H9 (cell line): ENCODE measurements around the gene NFE2. TPM values are rescaled to one million over a fixed set of nuclear protein-coding genes. Genes with fewer than 3 reads are reported as not detected.

Experiments used
- DNase-seq: peaks from one replicate; pipeline ENCODE4 v3.0.0-alpha.2; 2017
- H2AFZ ChIP-seq: one replicate; pipeline ENCODE4 v1.6.1; 2013; ENCODE audit warnings: mild to moderate bottlenecking, low read length, control low read depth, moderate library complexity
- H2AK5ac ChIP-seq: 2 replicates; pipeline ENCODE4 v1.6.1; 2013; ENCODE audit warnings: low read length, control low read depth, mixed read lengths; ENCODE audit not compliant: insufficient read length
- H2BK120ac ChIP-seq: one replicate; pipeline ENCODE4 v1.6.1; 2013; ENCODE audit warnings: low read depth, mild to moderate bottlenecking, low read length, control low read depth, inconsistent platforms; ENCODE audit not compliant: poor library complexity, severe bottlenecking
- H2BK12ac ChIP-seq: 2 replicates; pipeline ENCODE4 v1.6.1; 2013; ENCODE audit warnings: low read length, control low read depth, mixed read lengths, low read depth; ENCODE audit not compliant: insufficient read length
- H2BK15ac ChIP-seq: 2 replicates; pipeline ENCODE4 v1.6.1; 2013; ENCODE audit warnings: low read depth, low read length, control low read depth
- H2BK20ac ChIP-seq: one replicate; pipeline ENCODE4 v1.6.1; 2013; ENCODE audit warnings: low read depth, mild to moderate bottlenecking, low read length, control low read depth, inconsistent platforms; ENCODE audit not compliant: poor library complexity, severe bottlenecking
- H2BK5ac ChIP-seq: 2 replicates; pipeline ENCODE4 v1.6.1; 2013; ENCODE audit warnings: low read length, control low read depth, mixed read lengths; ENCODE audit not compliant: insufficient read length
- H3K14ac ChIP-seq: 2 replicates; pipeline ENCODE4 v1.6.1; 2013; ENCODE audit warnings: low read length, control low read depth; ENCODE audit not compliant: insufficient read depth
- H3K18ac ChIP-seq: 2 replicates; pipeline ENCODE4 v1.6.1; 2013; ENCODE audit warnings: low read depth, mild to moderate bottlenecking, mixed read lengths, low read length, control low read depth; ENCODE audit not compliant: insufficient read length
- H3K23ac ChIP-seq: 2 replicates; pipeline ENCODE4 v1.6.1; 2013; ENCODE audit warnings: low read length, control low read depth, mixed read lengths, low read depth; ENCODE audit not compliant: insufficient read length
- H3K23me2 ChIP-seq: 2 replicates; pipeline ENCODE4 v1.6.1; 2013; ENCODE audit warnings: low read depth, mild to moderate bottlenecking, mixed read lengths, low read length, control low read depth; ENCODE audit not compliant: insufficient read length, poor library complexity, severe bottlenecking
- H3K27ac ChIP-seq: 2 replicates; pipeline ENCODE4 v1.5.1; 2013; ENCODE audit warnings: low read length, control low read depth, mixed read lengths, low read depth; ENCODE audit not compliant: insufficient read length
- H3K27me3 ChIP-seq: 2 replicates; pipeline ENCODE4 v1.6.1; 2013; ENCODE audit warnings: low read length, control low read depth, inconsistent platforms; ENCODE audit not compliant: insufficient read depth
- H3K4ac ChIP-seq: 2 replicates; pipeline ENCODE4 v1.6.1; 2013; ENCODE audit warnings: low read depth, mild to moderate bottlenecking, control low read depth, inconsistent platforms, low read length, moderate library complexity
- H3K4me1 ChIP-seq: 2 replicates; pipeline ENCODE4 v1.6.1; 2013; ENCODE audit warnings: low read length, control low read depth, inconsistent platforms; ENCODE audit not compliant: insufficient read depth
- H3K4me2 ChIP-seq: 2 replicates; pipeline ENCODE4 v1.6.1; 2013; ENCODE audit warnings: low read length, control low read depth, mixed read lengths; ENCODE audit not compliant: insufficient read length, insufficient read depth
- H3K56ac ChIP-seq: 2 replicates; pipeline ENCODE4 v1.6.1; 2013; ENCODE audit warnings: low read depth, mild to moderate bottlenecking, mixed read lengths, low read length, control low read depth; ENCODE audit not compliant: insufficient read length
- H3K79me1 ChIP-seq: 2 replicates; pipeline ENCODE4 v1.6.1; 2013; ENCODE audit warnings: low read depth, mild to moderate bottlenecking, moderate library complexity, low read length, control low read depth, inconsistent platforms; ENCODE audit not compliant: insufficient read depth, poor library complexity, severe bottlenecking
- H3K79me2 ChIP-seq: 2 replicates; pipeline ENCODE4 v1.6.1; 2013; ENCODE audit warnings: low read length, control low read depth, inconsistent platforms; ENCODE audit not compliant: insufficient read depth
- H3K9ac ChIP-seq: 2 replicates; pipeline ENCODE4 v1.6.1; 2013; ENCODE audit warnings: low read length, control low read depth, mixed read lengths; ENCODE audit not compliant: insufficient read length; ENCODE audit errors: extremely low read depth
- H3K9me3 ChIP-seq: one replicate; pipeline ENCODE4 v1.6.1; 2013; ENCODE audit warnings: low read depth, low read length, inconsistent platforms; ENCODE audit not compliant: control insufficient read depth
- H3T11ph ChIP-seq: one replicate; pipeline ENCODE4 v1.6.1; 2013; ENCODE audit warnings: mild to moderate bottlenecking, low read length, control low read depth, inconsistent platforms
- H4K20me1 ChIP-seq: one replicate; pipeline ENCODE4 v1.6.1; 2013; ENCODE audit not compliant: control insufficient read depth, insufficient read length, insufficient read depth
- H4K5ac ChIP-seq: 2 replicates; pipeline ENCODE4 v1.6.1; 2013; ENCODE audit warnings: low read depth, mild to moderate bottlenecking, mixed read lengths, low read length, control low read depth; ENCODE audit not compliant: insufficient read length
- H4K8ac ChIP-seq: replicated peaks from 2 replicates; pipeline ENCODE4 v1.6.1; 2013; ENCODE audit warnings: low read length, control low read depth, mixed read lengths, low read depth; ENCODE audit not compliant: insufficient read length
- H4K91ac ChIP-seq: 2 replicates; pipeline ENCODE4 v1.6.1; 2013; ENCODE audit warnings: low read depth, mild to moderate bottlenecking, moderate library complexity, mixed read lengths, low read length, control low read depth; ENCODE audit not compliant: insufficient read length
- H3K27ac Mint-ChIP-seq, 3 experiments: 2 replicates in 2 of 3; 3 replicates in 1 of 3; pipeline ENCODE4 v1.8.0; 2020 to 2021; ENCODE audit warnings: mixed read lengths in 3 of 3, mild to moderate bottlenecking in 1 of 3, moderate library complexity in 1 of 3
- H3K27me3 Mint-ChIP-seq: 2 replicates; pipeline ENCODE4 v1.8.0; 2021; ENCODE audit warnings: low read depth, mild to moderate bottlenecking, moderate library complexity, mixed read lengths
- H3K36me3 Mint-ChIP-seq, 3 experiments: 2 replicates in 2 of 3; 3 replicates in 1 of 3; pipeline ENCODE4 v1.8.0; 2020 to 2021; ENCODE audit warnings: low read depth in 3 of 3, mixed read lengths in 3 of 3; ENCODE audit not compliant: insufficient read depth in 1 of 3
- H3K4me1 Mint-ChIP-seq, 2 experiments: 2 replicates each; pipeline ENCODE4 v1.8.0; 2020; ENCODE audit warnings: mixed read lengths in 2 of 2
- H3K4me3 Mint-ChIP-seq, 2 experiments: 2 replicates in 1 of 2; 3 replicates in 1 of 2; pipeline ENCODE4 v1.8.0; 2020 to 2021; ENCODE audit warnings: mild to moderate bottlenecking in 2 of 2, mixed read lengths in 2 of 2, moderate library complexity in 1 of 2
- H3K9me3 Mint-ChIP-seq, 2 experiments: 2 replicates in 1 of 2; 3 replicates in 1 of 2; pipeline ENCODE4 v1.8.0; 2020; ENCODE audit warnings: mild to moderate bottlenecking in 2 of 2, mixed read lengths in 2 of 2, moderate library complexity in 1 of 2
- CTCF ChIP-seq: fragments of 200-600 bp; sonication (generic); conservative IDR thresholded peaks from 3 replicates; pipeline ENCODE4 v1.8.0; 2021; ENCODE audit warnings: antibody characterized with exemption, mild to moderate bottlenecking
- WGBS: extraction: QIAGEN DNeasy Blood & Tissue Kit; methylation state at CpG from one replicate; pipeline ENCODE4 v1.1.7; 2013; ENCODE audit warnings: missing lambda C conversion rate, low lambda C conversion rate, mixed read lengths; ENCODE audit not compliant: insufficient read length; ENCODE audit errors: extremely low coverage; 5-methylcytosine and 5-hydroxymethylcytosine counted together
- total RNA-seq: library from RNA; stranded (reverse); gene quantifications from 2 replicates; pipeline ENCODE4 v1.2.1, GENCODE V29; 2021

The NFE2 gene
- total RNA-seq, 1 experiment from 2014 or later: 1.2 TPM

DNA sequence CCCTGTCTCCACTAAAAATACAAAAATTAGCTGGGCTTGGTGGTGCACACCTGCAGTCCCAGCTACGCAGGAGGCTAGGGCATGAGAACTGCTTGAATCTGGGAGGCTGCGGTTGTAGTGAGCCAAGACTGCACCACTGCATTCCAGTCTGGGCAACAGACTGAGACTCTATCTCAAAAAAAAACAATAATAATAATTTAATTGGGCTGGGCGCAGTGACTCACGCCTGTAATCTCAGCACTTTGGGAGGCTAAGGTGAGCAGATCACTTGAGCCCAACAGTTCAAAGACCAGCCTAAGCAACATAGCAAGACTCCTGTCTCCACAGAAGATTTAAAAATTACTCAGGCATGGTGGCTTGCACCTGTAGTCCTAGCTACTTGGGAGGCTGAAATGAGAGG is 47.6 kb downstream of the NFE2 start:
- H3K4me1 Mint-ChIP-seq: peaks cover 11 to 14% of the 10 kb centered on the region in 2 experiments
- Histone ChIP-seq H3K4me2 (no peak overlapping the region), H2BK15ac (no peak overlapping the region), H2AK5ac (no peak overlapping the region), H3T11ph (no peak overlapping the region), H2AFZ (no peak overlapping the region), H3K9me3 (no peaks in the 10 kb centered on the region), H3K27me3 (no peaks in the 10 kb centered on the region), H3K79me1 (no peaks in the 10 kb centered on the region), H3K18ac (no peak overlapping the region), H3K23me2 (no peaks in the 10 kb centered on the region), H2BK5ac (no peak overlapping the region), H3K14ac (no peak overlapping the region), H3K9ac (no peak overlapping the region), H3K23ac (no peak overlapping the region), H3K4ac (no peak overlapping the region), H4K91ac (no peak overlapping the region), H2BK20ac (no peak overlapping the region), H3K27ac (no peak overlapping the region), H3K79me2 (no peaks in the 10 kb centered on the region; the same call in 1 of the 2 replicates), H4K5ac (no peak overlapping the region), H3K4me1 (peaks cover 6% of the 10 kb centered on the region; the same call in 1 of the 2 replicates), H3K56ac (no peak overlapping the region), H4K8ac (no peak overlapping the region), H2BK12ac (no peak overlapping the region), H2BK120ac (no peak overlapping the region), H4K20me1 (no peaks in the 10 kb centered on the region)
- no peak for DNase-seq
- H3K27me3 Mint-ChIP-seq: no peaks in the 10 kb centered on the region
- no peak overlapping the region for H3K27ac Mint-ChIP-seq
- WGBS: no CpG with 5 or more reads among the region's 4 CpGs
- H3K36me3 Mint-ChIP-seq: peaks cover 51 to 79% (median 78%) of the 10 kb centered on the region in 3 experiments; a peak in 6 of 7 replicates
- no peak overlapping the region for H3K4me3 Mint-ChIP-seq
- no peak for TF ChIP-seq CTCF
- no peaks in the 10 kb centered on the region for H3K9me3 Mint-ChIP-seq
